Measurements from ENCODE around the gene COL4A3.

DNA sequence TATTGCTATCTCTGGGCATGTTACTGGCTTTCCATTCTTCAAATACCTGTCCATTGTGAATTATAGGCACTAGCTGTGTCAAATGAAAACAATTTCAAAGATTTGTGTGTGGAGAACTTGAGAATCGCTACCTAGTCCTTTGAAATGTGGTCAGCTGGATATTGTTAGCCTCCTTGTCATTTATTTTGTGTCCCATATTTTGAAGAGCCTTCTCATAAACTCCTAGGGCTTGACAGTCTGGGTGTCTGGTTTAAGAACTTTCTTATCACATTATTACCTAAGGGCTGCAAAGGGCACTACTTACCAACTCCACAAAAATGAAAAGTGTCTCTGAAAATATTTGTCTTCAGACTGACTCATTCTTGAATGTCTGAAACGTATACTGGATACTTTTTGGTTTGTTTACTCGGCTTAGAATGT, 50.2 kb downstream of the COL4A3 start:
- TF ChIP-seq, protein P1, sequence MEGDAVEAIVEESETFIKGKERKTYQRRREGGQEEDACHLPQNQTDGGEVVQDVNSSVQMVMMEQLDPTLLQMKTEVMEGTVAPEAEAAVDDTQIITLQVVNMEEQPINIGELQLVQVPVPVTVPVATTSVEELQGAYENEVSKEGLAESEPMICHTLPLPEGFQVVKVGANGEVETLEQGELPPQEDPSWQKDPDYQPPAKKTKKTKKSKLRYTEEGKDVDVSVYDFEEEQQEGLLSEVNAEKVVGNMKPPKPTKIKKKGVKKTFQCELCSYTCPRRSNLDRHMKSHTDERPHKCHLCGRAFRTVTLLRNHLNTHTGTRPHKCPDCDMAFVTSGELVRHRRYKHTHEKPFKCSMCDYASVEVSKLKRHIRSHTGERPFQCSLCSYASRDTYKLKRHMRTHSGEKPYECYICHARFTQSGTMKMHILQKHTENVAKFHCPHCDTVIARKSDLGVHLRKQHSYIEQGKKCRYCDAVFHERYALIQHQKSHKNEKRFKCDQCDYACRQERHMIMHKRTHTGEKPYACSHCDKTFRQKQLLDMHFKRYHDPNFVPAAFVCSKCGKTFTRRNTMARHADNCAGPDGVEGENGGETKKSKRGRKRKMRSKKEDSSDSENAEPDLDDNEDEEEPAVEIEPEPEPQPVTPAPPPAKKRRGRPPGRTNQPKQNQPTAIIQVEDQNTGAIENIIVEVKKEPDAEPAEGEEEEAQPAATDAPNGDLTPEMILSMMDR (IDR thresholded peaks at IDR 0.05) = no peak
- no peak for TF ChIP-seq POLR2A (IDR thresholded peaks at IDR 0.05)

Data from Peyer's patch (tissue), 4 donors.